HEK293T (cell line): ENCODE measurements around the gene ANXA2.

Experiments used
- ARNT ChIP-seq: fragments of 450-650 bp; IDR thresholded peaks from 2 replicates; pipeline ENCODE4 v1.6.1; 2017; ENCODE audit warnings: mild to moderate bottlenecking
- BHLHE40 ChIP-seq: fragments of 450-650 bp; IDR thresholded peaks from 2 replicates; pipeline ENCODE4 v1.6.1; 2016; ENCODE audit warnings: mild to moderate bottlenecking, moderate library complexity, borderline replicate concordance
- CTBP1 ChIP-seq: fragments of 450-650 bp; IDR thresholded peaks from 2 replicates; pipeline ENCODE4 v1.6.1; 2016; ENCODE audit warnings: borderline replicate concordance
- FOXA1 ChIP-seq: fragments of 450-650 bp; IDR thresholded peaks from 2 replicates; pipeline ENCODE4 v1.6.1; 2016; ENCODE audit warnings: mild to moderate bottlenecking
- FOXM1 ChIP-seq: fragments of 450-650 bp; IDR thresholded peaks from 2 replicates; pipeline ENCODE4 v1.6.1; 2017; ENCODE audit warnings: mild to moderate bottlenecking, borderline replicate concordance
- PKNOX1 ChIP-seq: fragments of 450-650 bp; IDR thresholded peaks from 2 replicates; pipeline ENCODE4 v1.6.1; 2016
- SP1 ChIP-seq: fragments of 450-650 bp; IDR thresholded peaks from 2 replicates; pipeline ENCODE4 v1.6.1; 2017
- TARDBP ChIP-seq: fragments of 450-650 bp; IDR thresholded peaks from 2 replicates; pipeline ENCODE4 v1.6.1; 2016
- ZNF384 ChIP-seq: fragments of 450-650 bp; IDR thresholded peaks from 2 replicates; pipeline ENCODE4 v1.6.1; 2016

DNA sequence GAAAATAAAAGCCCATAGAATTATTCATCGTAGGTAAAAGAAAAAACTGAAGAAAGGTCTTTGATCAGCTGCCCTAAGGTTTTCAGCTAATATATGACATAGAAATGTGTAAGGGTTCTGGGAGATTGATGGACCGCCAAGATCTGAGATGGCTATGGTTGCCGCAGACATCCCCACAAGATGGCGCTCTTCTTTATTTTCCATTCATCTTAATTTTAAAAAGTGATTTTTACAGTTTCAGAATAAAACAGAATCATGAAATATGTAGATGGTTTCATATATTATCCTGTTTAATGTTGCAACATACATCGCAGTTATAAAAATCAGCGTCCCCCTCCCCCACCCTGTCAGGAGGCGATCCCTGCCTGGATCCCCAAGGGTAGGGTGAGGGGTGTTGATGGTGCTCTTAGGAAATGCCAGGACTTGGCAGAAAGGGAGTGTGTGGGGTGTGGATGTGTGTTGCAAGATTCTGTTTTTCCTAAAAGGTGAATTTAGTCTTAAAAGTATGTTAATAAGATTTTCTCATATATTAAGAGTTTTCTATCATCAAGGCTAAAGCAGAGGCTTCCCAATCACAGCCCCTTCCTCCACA lies 68.8 kb downstream of the ANXA2 start:
- no peak for TF ChIP-seq SP1
- TF ChIP-seq PKNOX1: peak; percentile 21; the same call in 1 of the 2 replicates
- no peak for TF ChIP-seq FOXA1
- no peak for TF ChIP-seq FOXM1
- TF ChIP-seq TARDBP: no peak
- TF ChIP-seq ZNF384: no peak
- TF ChIP-seq ARNT: no peak
- TF ChIP-seq CTBP1: no peak
- TF ChIP-seq BHLHE40: no peak
